ENCODE data around the gene SGK2.

DNA sequence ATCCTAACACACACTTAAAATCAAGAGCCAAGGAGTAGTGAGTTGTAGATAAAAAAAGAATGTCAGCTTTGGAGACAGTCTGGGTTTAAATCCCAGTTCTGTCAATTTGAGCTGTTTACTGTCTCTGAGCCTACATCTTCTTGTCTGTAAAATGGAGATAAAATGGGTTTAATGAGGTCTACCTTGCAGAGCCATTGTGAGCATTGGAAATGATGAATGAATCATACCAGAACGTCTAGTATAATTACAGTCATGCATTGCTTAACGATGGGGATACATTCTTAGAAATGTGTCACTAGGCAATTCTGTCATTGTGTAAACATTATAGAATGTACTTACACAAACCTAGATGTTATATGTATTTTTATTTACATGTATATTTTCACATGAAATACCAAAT is 17.6 kb upstream of the SGK2 start:
- TF ChIP-seq, protein P1, sequence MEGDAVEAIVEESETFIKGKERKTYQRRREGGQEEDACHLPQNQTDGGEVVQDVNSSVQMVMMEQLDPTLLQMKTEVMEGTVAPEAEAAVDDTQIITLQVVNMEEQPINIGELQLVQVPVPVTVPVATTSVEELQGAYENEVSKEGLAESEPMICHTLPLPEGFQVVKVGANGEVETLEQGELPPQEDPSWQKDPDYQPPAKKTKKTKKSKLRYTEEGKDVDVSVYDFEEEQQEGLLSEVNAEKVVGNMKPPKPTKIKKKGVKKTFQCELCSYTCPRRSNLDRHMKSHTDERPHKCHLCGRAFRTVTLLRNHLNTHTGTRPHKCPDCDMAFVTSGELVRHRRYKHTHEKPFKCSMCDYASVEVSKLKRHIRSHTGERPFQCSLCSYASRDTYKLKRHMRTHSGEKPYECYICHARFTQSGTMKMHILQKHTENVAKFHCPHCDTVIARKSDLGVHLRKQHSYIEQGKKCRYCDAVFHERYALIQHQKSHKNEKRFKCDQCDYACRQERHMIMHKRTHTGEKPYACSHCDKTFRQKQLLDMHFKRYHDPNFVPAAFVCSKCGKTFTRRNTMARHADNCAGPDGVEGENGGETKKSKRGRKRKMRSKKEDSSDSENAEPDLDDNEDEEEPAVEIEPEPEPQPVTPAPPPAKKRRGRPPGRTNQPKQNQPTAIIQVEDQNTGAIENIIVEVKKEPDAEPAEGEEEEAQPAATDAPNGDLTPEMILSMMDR (IDR thresholded peaks at IDR 0.05) = no peak
- TF ChIP-seq POLR2A (IDR thresholded peaks at IDR 0.05) (no peak), EP300 (IDR thresholded peaks at IDR 0.05) (no peak)
